GM18907 (cell line): ENCODE data around the gene MTMR2.

ENCODE experiments used
- ATAC-seq: cut with Tn5 transposase; IDR thresholded peaks from one replicate; pipeline ENCODE4 v1.9.1; 2021; ENCODE audit warnings: mild to moderate bottlenecking, moderate library complexity; ENCODE audit not compliant: unreplicated experiment

Gene MTMR2

GRCh38 chr11:95918720-95919119 is 5.2 kb downstream of the MTMR2 start:
- ATAC-seq = no peak

- no peak for ATAC-seq
Observed at GRCh38 chr11:95918056-95918455, 5.9 kb downstream of the MTMR2 start.

- no peak for ATAC-seq
Observed at GRCh38 chr11:95917193-95918036, 6.5 kb downstream of the MTMR2 start.

GRCh38 chr11:95916049-95916448 is 7.9 kb downstream of the MTMR2 start:
- no peak for ATAC-seq

- no peak for ATAC-seq
Observed at GRCh38 chr11:95915051-95915450, 8.9 kb downstream of the MTMR2 start.

GRCh38 chr11:95913830-95914615 is 9.9 kb downstream of the MTMR2 start:
- ATAC-seq = no peak

GRCh38 chr11:95912902-95913560 is 10.9 kb downstream of the MTMR2 start:
- ATAC-seq = no peak

- ATAC-seq = no peak
Observed at GRCh38 chr11:95911369-95911759, 12.5 kb downstream of the MTMR2 start.

GRCh38 chr11:95910638-95911368 is 13.1 kb downstream of the MTMR2 start:
- no peak for ATAC-seq

- ATAC-seq = no peak
Observed at GRCh38 chr11:95908826-95909225, 15.1 kb downstream of the MTMR2 start.

- no peak for ATAC-seq
Observed at GRCh38 chr11:95907476-95907875, 16.4 kb downstream of the MTMR2 start.

- no peak for ATAC-seq
Observed at GRCh38 chr11:95904009-95904650, 19.8 kb downstream of the MTMR2 start.

GRCh38 chr11:95898782-95899181 is 25.1 kb downstream of the MTMR2 start:
- no peak for ATAC-seq

- ATAC-seq = no peak
Observed at GRCh38 chr11:95897731-95898130, 26.2 kb downstream of the MTMR2 start.

GRCh38 chr11:95895815-95896214 is 28.1 kb downstream of the MTMR2 start:
- ATAC-seq = no peak

- no peak for ATAC-seq
Observed at GRCh38 chr11:95892892-95893570, 30.9 kb downstream of the MTMR2 start.

GRCh38 chr11:95892492-95892891 is 31.4 kb downstream of the MTMR2 start:
- no peak for ATAC-seq

- ATAC-seq = peak; percentile 79
Observed at GRCh38 chr11:95891423-95892170, 32.3 kb downstream of the MTMR2 start.

- ATAC-seq = no peak
Observed at GRCh38 chr11:95888852-95889251, 35.1 kb downstream of the MTMR2 start.
